ENCODE measurements around the gene GJC2. TPM values are rescaled to one million over a fixed set of nuclear protein-coding genes. Genes with fewer than 3 reads are reported as not detected.

GJC2 gene
- total and polyA plus RNA-seq, 10 of the 15 experiments (the other 5 are each of a cell fraction or from before 2014, with no cell fraction given): 0.04 to 0.44 (median 0.07) TPM; not detected in 4

DNA sequence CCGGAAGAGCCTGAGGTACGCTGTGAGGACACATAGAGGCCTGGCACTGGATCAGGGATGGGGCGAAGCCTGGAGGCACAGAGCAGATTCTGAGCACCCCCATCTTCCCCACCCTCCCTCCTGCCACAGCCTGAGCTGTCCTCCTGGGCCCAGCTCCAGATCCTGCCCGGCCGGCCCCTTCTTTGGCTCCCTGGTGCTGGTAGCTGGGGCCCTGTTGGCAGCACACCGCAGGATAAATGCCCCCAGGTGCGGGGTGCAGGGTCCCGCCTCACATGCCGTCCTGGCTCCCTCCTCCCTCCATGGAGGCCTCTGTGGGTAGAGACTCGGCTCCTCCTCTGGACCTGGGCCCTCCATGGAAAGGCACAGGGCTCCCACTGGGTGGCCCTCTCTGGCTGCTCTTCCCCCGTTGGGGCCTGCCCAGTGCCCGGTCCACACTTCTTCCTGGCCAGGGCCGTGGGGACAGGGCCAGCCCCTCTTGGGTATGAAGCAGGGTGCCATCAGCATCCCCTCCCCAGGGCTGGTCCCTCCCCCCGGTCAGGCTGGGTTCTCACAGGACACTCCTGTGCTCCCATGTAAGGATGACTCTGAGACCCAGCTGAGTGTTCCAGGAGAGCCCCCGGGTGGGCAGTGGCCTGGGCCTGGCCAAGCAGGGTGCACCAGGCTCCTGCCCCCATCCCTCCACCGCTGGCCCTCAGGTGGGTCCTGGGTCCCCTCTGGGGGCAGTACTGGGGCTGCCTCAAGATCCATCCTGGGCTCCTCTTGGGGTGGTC lies 57.0 kb downstream of the GJC2 start:
- no peak overlapping the region for H3K4me3 ChIP-seq
- ATAC-seq (no peak), FAIRE-seq (no peak), DNase-seq (ENCODE audit: low read depth, low spot score) (no peak)
- TF ChIP-seq, protein P1, sequence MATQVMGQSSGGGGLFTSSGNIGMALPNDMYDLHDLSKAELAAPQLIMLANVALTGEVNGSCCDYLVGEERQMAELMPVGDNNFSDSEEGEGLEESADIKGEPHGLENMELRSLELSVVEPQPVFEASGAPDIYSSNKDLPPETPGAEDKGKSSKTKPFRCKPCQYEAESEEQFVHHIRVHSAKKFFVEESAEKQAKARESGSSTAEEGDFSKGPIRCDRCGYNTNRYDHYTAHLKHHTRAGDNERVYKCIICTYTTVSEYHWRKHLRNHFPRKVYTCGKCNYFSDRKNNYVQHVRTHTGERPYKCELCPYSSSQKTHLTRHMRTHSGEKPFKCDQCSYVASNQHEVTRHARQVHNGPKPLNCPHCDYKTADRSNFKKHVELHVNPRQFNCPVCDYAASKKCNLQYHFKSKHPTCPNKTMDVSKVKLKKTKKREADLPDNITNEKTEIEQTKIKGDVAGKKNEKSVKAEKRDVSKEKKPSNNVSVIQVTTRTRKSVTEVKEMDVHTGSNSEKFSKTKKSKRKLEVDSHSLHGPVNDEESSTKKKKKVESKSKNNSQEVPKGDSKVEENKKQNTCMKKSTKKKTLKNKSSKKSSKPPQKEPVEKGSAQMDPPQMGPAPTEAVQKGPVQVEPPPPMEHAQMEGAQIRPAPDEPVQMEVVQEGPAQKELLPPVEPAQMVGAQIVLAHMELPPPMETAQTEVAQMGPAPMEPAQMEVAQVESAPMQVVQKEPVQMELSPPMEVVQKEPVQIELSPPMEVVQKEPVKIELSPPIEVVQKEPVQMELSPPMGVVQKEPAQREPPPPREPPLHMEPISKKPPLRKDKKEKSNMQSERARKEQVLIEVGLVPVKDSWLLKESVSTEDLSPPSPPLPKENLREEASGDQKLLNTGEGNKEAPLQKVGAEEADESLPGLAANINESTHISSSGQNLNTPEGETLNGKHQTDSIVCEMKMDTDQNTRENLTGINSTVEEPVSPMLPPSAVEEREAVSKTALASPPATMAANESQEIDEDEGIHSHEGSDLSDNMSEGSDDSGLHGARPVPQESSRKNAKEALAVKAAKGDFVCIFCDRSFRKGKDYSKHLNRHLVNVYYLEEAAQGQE (IDR thresholded peaks at IDR 0.05; ENCODE audit: low read depth, low read length): no peak
- no peak for TF ChIP-seq NKRF (conservative IDR thresholded peaks at IDR 0.05)
- TF ChIP-seq RB1 (IDR thresholded peaks at IDR 0.05; ENCODE audit: borderline replicate concordance): no peak
- TF ChIP-seq, protein P2, sequence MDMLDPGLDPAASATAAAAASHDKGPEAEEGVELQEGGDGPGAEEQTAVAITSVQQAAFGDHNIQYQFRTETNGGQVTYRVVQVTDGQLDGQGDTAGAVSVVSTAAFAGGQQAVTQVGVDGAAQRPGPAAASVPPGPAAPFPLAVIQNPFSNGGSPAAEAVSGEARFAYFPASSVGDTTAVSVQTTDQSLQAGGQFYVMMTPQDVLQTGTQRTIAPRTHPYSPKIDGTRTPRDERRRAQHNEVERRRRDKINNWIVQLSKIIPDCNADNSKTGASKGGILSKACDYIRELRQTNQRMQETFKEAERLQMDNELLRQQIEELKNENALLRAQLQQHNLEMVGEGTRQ (IDR thresholded peaks at IDR 0.05; ENCODE audit: borderline replicate concordance, low read depth, low read length): no peak
- no peak for TF ChIP-seq FOXK2 (IDR thresholded peaks at IDR 0.05)
- TF ChIP-seq, protein P3, sequence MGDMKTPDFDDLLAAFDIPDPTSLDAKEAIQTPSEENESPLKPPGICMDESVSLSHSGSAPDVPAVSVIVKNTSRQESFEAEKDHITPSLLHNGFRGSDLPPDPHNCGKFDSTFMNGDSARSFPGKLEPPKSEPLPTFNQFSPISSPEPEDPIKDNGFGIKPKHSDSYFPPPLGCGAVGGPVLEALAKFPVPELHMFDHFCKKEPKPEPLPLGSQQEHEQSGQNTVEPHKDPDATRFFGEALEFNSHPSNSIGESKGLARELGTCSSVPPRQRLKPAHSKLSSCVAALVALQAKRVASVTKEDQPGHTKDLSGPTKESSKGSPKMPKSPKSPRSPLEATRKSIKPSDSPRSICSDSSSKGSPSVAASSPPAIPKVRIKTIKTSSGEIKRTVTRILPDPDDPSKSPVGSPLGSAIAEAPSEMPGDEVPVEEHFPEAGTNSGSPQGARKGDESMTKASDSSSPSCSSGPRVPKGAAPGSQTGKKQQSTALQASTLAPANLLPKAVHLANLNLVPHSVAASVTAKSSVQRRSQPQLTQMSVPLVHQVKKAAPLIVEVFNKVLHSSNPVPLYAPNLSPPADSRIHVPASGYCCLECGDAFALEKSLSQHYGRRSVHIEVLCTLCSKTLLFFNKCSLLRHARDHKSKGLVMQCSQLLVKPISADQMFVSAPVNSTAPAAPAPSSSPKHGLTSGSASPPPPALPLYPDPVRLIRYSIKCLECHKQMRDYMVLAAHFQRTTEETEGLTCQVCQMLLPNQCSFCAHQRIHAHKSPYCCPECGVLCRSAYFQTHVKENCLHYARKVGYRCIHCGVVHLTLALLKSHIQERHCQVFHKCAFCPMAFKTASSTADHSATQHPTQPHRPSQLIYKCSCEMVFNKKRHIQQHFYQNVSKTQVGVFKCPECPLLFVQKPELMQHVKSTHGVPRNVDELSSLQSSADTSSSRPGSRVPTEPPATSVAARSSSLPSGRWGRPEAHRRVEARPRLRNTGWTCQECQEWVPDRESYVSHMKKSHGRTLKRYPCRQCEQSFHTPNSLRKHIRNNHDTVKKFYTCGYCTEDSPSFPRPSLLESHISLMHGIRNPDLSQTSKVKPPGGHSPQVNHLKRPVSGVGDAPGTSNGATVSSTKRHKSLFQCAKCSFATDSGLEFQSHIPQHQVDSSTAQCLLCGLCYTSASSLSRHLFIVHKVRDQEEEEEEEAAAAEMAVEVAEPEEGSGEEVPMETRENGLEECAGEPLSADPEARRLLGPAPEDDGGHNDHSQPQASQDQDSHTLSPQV (IDR thresholded peaks at IDR 0.05): no peak
- SMC1A ChIA-PET (ENCODE audit: uncharacterized antibody, unreplicated experiment): no interaction called here
- H3K79me2 ChIP-seq (ENCODE audit: control insufficient read depth, insufficient read depth, low read length): no peaks in the 10 kb centered on the region
- H2AFZ ChIP-seq (ENCODE audit: control insufficient read depth, low read depth, low read length): no peak overlapping the region
- no peak overlapping the region for H3K9ac ChIP-seq (ENCODE audit: control insufficient read depth, insufficient read depth, low read length)
- no peak overlapping the region for H3K27ac ChIP-seq (ENCODE audit: control insufficient read depth, insufficient read depth)
- WGBS (ENCODE audit: insufficient coverage, insufficient replicate concordance, low lambda C conversion rate, missing lambda C conversion rate): 32% methylated on average over 15 of the region's 16 CpGs
- no TSS peak for BruUV-seq (replicated peaks)
- intact Hi-C loops (cut with micrococcal nuclease; ENCODE audit: unreplicated experiment): no loop called here
- H3K4me2 ChIP-seq (ENCODE audit: control insufficient read depth, insufficient read depth): no peak overlapping the region
- H3K36me3 ChIP-seq (ENCODE audit: control insufficient read depth in 2 of 2, insufficient read depth in 2 of 2, low read length in 1 of 2): no peaks in the 10 kb centered on the region
- H3K27me3 ChIP-seq (replicated peaks in 1 of 2; ENCODE audit: control insufficient read depth in 2 of 2, insufficient read depth in 2 of 2, low read length in 1 of 2): no peaks in the 10 kb centered on the region; a peak in 2 of 4 replicates
- H3K9me3 ChIP-seq (replicated peaks; ENCODE audit: control insufficient read depth, insufficient read depth, low read length): no peaks in the 10 kb centered on the region
- in situ Hi-C loops (cut with MboI): no loop called here
- POLR2A ChIA-PET: no interaction called here
- no peaks in the 10 kb centered on the region for H4K20me1 ChIP-seq (ENCODE audit: control insufficient read depth, insufficient read depth)
- no peaks in the 10 kb centered on the region for H3K4me1 ChIP-seq (ENCODE audit: control insufficient read depth, insufficient read depth, low read length)
- CTCF ChIA-PET: no interaction called here
- RAD21 ChIA-PET (ENCODE audit: unreplicated experiment): no interaction called here
